HG02840 (cell line): ENCODE data around the gene GABRB1.
"Not testable (repeated sequence)": the region's sequence is repeated elsewhere in the genome, so short reads cannot be mapped to it uniquely, and the experiment has no call there.

Source experiments
- ATAC-seq: cut with Tn5 transposase; IDR thresholded peaks from one replicate; pipeline ENCODE4 v1.9.1; 2021; ENCODE audit warnings: mild to moderate bottlenecking, moderate library complexity, moderate number of reproducible peaks; ENCODE audit not compliant: unreplicated experiment, low FRiP score

Gene GABRB1

GRCh38 chr4:47271291-47271690, 239.9 kb downstream of the GABRB1 start:
- ATAC-seq: no peak

DNA sequence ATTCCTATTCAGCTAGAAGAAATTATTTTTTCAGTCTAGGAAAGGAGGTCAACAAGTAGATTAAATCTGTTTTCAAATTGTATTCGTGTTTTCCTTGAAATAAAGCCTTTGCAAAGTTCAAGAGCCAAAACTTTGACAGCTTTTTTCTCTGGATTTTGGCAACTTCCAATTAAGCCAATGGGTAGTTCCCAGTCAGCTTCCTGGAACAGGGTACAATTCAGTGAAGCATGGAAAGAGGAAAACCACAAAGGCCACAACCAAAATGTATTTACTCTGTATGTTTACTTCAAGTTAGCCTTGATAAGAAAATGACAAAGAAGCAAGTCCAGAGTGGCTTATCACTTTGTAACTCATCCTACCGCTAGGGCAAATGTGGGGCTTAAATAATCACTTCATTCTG, 243.5 kb downstream of the GABRB1 start:
- ATAC-seq: no peak

DNA sequence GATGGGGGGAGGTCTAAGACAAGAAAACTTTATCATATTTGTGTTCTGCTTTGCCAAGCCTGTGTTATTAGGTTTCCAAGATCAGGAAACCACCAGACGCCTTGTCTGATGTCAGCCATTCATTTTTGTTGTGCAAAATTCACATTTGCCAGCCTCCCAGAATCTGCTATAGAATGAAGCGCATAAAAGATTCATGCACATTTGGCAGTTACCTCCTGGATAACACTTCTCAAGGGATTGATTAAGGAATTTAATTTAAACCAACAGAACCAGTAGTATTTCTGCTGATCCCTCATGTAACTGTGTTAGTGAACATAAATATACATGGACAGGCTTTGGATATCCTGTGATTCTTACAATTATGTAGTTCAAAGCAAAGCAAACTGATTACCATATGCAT, 244.2 kb downstream of the GABRB1 start:
- no peak for ATAC-seq

- ATAC-seq: no peak
Measured at GRCh38 chr4:47278631-47279030, 247.3 kb downstream of the GABRB1 start.

- no peak for ATAC-seq
Measured at GRCh38 chr4:47287735-47288134, 256.4 kb downstream of the GABRB1 start.

GRCh38 chr4:47289805-47290204, 258.4 kb downstream of the GABRB1 start:
- no peak for ATAC-seq

DNA sequence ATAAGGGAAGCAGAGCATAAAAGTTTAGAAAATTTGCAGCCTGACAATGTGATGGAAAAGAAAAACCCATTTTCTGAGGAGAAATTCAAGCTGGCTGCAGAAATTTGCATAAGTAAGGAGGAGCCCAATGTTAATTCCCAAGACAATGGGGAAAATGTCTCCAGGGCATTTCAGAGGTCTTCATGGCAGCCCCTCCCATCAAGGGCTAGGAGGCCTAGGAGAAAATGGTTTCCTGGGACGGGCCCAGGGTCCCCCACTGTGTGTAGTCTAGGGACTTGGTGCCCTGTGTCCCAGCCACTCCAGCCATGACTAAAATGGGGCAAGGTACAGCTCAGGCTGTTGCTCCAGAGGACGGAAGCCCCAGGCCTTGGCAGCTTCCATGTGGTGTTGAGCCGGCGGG, 259.5 kb downstream of the GABRB1 start:
- ATAC-seq: not testable (repeated sequence)

DNA sequence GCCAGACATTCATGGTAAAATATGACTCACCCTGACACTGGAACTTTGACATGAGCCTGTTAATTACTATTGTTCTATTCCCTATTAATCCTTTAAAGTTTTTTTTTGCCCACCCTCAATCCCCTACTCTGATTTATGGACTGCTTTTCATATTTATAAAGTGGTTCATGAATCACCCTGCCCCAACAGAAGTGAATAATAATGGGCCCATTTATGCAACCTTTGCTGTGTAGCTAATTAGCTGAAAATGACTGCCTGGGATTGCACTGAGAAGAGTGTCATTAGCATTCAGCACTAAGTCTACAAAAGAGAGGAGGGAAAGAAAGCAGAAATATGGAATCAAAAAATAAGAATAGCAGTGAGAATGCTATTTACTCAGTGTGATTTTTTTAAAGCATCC, 277.8 kb downstream of the GABRB1 start:
- no peak for ATAC-seq

GRCh38 chr4:47312170-47312569, 280.8 kb downstream of the GABRB1 start:
- ATAC-seq: no peak

DNA sequence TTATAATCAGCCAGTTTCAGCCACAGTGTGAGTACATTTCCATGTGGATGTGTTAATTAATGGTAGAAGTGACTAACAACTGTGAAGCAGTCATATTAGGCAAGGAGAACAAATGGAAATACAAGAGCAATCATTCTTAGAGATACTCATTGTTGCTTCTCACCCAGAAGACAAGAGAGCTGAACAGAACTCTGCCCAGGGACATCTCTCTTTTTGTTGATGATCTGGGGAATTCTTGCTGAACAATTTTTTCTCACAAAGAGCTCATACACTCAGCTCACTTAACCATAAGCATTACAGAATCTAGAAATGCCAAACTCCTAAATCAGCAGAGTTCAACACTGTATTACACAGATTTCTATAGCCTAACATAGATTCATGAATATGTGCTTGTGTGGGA, 282.0 kb downstream of the GABRB1 start:
- no peak for ATAC-seq

DNA sequence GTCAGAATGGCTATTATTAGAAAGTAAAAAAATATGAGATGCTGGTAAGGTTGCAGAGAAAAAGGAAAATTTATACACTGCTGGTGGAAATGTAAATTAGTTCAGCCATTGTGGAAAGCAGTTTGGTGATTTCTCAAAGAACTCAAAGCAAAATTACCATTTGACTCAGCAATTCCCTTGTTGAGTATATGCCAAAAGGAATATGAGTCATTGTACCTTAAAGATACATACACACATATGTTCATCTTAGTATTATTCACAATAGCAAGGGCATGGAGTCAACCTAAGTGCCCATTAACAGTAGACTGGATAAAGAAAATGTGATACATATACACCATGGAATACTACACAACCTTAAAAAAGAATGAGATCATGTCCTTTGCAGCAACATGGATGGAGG, 284.0 kb downstream of the GABRB1 start:
- ATAC-seq: no peak

GRCh38 chr4:47326025-47326424, 294.7 kb downstream of the GABRB1 start:
- no peak for ATAC-seq

- no peak for ATAC-seq
Measured at GRCh38 chr4:47330866-47331265, 299.5 kb downstream of the GABRB1 start.

- ATAC-seq: no peak
Measured at GRCh38 chr4:47334652-47335051, 303.3 kb downstream of the GABRB1 start.

DNA sequence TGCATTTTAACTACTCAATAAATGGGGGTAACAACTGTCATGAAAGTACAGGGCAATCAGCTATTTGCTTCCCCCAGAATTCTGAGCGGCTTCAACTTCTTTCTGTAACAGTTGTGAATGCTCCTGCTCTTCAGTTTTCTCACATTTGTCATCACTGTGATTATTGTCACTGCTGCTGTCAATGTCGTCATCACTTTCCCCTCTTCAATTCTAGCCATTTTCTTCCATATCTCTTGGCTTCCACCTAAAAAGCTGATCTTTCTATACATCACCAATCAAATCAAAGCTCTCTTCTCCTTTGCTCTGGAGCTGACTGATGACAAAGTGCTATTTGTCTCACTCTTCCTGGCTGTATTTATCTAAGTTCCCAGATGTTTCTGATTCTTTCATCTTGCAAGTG, 306.5 kb downstream of the GABRB1 start:
- ATAC-seq: no peak

DNA sequence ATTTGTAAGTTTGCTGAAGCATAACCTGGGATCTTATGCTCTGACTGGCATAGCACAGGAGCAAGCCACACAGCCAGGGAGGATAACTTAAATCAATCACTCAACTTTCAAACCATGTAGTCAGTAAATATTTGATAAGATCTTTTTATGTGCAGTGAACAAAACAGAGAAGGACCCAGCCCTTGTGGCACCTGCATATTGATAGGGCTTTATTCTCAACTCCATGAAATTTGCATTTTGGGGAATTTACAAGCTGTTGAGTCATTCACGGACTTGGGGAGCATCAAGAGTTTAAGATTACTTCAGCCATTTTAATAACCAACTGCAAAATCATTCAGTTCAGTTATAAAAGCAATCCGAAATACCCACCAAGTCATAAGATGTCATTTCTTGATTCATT, 309.5 kb downstream of the GABRB1 start:
- ATAC-seq: no peak

DNA sequence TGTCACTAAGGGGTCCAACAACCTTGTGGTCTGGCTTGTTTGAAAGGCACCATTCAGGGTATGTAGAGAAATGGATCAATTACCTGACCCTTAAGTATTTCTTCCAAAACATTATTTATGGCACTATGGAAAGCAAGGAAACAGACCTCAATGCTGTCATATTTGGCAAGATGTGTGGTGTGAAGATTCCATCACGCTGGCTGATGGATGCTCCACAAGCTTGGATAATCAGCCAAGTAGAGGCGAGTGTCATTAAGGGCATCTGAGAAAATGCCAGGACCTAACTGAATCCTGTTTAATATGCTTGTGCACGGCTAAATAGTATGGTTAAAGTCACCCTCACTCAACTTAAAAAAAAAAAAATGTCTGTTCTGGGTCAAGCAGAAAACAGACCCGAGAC, 311.4 kb downstream of the GABRB1 start:
- ATAC-seq: no peak

DNA sequence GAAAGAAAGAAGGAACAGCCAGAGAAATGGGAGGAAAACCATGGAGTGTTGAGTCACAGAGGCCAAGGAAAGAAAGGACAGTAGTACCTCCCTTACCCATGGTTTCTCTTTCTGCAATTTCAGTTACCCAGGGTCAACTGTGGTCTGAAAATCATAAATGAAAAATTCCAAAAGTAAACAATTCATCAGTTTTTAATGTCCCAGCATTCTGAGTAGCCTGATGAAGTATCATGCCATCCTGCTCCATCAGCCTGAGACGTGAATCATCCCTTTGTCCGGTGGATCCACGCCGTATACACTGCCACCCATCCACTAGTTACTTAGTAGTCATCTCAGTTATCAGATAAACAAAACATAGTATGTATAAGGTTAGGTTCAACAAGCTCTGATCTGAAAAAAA, 318.0 kb downstream of the GABRB1 start:
- no peak for ATAC-seq

DNA sequence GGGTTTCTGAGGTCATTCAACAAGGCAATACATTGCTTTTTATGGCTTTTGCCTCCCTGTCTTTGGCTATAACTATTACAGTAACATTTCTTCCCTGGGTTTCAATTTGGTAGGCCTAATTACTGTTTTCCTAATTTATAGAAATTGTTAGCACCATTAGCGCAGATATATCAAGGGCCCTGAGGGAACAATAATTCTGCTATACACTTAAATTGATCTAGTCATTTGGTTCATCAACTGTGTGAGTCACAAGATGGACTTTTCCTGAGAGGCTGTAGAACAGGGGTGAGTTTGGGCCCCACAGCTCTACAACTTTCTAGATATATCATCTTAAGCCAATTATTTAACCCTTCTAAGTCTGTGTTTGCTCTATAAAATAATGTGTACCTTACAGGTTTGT, 324.2 kb downstream of the GABRB1 start:
- ATAC-seq: no peak

DNA sequence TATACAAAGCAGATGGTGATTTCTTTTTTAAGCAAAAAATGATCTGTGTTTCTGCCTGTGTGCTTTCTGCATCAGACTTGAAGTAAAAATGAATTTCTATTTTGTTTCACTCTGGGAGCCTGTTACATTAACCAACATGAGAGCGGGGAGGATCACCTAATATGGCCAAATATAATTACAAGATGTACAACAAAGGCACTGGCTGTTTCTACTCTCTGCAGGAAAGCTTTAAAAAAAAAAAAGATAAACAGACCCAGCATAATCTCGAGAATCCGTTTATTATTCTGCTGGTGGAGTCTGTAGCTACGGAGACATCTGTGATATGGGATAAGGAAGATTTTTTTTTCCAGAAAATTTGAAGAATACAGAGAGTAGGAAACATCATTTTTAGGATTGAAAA, 328.5 kb downstream of the GABRB1 start:
- ATAC-seq: no peak

DNA sequence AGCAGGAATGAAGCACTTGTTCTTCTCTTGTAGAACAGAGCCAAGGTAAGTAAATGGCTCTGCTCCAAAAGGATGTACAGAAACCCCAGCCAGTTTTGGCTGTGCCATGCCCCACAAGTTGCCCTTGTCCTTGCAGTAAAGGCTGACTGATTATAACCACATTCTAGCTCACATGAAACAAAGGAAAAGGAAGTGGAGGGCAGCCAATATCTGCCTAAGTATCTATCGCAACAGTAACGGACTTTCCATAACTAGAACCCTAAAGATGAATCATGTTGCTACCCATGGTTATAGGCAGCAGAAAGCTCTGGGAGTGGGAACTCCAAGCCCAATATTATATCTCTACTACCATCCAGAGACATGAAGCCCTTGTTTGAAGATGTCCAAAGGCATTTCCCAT, 336.4 kb downstream of the GABRB1 start:
- no peak for ATAC-seq

- ATAC-seq: no peak
Measured at GRCh38 chr4:47368211-47368610, 336.8 kb downstream of the GABRB1 start.

DNA sequence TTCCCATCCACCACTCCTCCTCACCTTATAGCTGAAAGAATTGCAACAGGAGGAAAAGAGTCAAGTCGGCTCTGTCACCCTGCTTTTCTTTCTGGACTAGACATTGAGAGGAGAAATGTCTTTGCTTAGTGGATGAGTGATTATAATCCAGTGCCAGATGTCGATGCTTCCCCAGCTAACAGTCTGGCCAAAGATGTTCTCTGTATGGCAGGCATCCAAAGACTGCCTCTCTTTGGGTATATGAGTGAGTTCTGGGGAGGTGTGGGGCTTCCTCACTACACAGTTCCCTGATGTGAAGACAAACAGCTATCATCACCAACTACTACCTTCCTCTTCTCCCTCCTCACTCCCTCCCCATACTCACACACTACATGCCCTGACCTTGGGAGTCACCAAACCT, 341.2 kb downstream of the GABRB1 start:
- ATAC-seq: no peak

DNA sequence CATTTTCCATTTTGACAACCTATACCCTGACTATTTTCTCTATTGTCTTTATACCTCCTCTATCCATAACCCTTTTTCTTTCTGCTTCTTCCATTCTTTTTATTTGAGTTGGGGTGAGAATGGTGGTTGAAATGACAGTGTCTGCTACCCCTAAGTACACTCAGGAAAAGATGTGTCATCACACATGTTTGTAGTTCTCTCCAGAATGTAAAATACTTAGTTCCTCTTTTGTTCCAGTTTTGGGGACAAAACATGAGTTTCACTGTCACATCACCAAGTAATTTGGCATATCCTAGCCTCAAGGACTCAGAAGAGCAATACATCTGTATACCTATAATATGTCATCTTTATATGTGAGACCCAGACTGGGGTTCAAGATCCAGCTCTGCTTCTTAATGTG, 341.8 kb downstream of the GABRB1 start:
- ATAC-seq: no peak
